ENCODE measurements around the gene ZMYND8.
"Not testable (repeated sequence)": the region's sequence is repeated elsewhere in the genome, so short reads cannot be mapped to it uniquely, and the experiment has no call there.

ZMYND8 gene

GRCh38 chr20:47195573-47195972, 160.9 kb downstream of the ZMYND8 start:
- H3K4me3 Mint-ChIP-seq = no peak overlapping the region
- no peak for DNase-seq (ENCODE audit: low spot score)
- H3K36me3 Mint-ChIP-seq (ENCODE audit: low read depth) = no peaks in the 10 kb centered on the region
- peaks cover 8% of the 10 kb centered on the region for H3K4me1 Mint-ChIP-seq (ENCODE audit: low read depth)
- no peaks in the 10 kb centered on the region for H3K27me3 Mint-ChIP-seq (ENCODE audit: low read depth)
- H3K27ac Mint-ChIP-seq = no peak overlapping the region
- no peaks in the 10 kb centered on the region for H3K9me3 Mint-ChIP-seq

GRCh38 chr20:47191956-47192355, 164.5 kb downstream of the ZMYND8 start:
- peaks cover 11% of the 10 kb centered on the region for H3K27me3 Mint-ChIP-seq (ENCODE audit: low read depth)
- H3K27ac Mint-ChIP-seq = no peak overlapping the region
- DNase-seq (ENCODE audit: low spot score) = no peak

GRCh38 chr20:47191074-47191673, 165.3 kb downstream of the ZMYND8 start:
- Mint-ChIP-seq H3K27ac (no peak overlapping the region), H3K4me3 (no peak overlapping the region), H3K36me3 (ENCODE audit: low read depth) (no peaks in the 10 kb centered on the region), H3K4me1 (ENCODE audit: low read depth) (peaks cover 6% of the 10 kb centered on the region), H3K27me3 (ENCODE audit: low read depth) (peaks cover 11% of the 10 kb centered on the region), H3K9me3 (no peaks in the 10 kb centered on the region)
- DNase-seq (ENCODE audit: low spot score) = no peak

More at GRCh38 chr20:47191956-47192355, 164.5 kb downstream of the ZMYND8 start:
- H3K4me1 Mint-ChIP-seq (ENCODE audit: low read depth) = peaks cover 11% of the 10 kb centered on the region
- H3K36me3 Mint-ChIP-seq (ENCODE audit: low read depth) = no peaks in the 10 kb centered on the region
- H3K4me3 Mint-ChIP-seq = no peak overlapping the region
- H3K9me3 Mint-ChIP-seq = no peaks in the 10 kb centered on the region

- H3K27ac Mint-ChIP-seq = no peak overlapping the region
- H3K9me3 Mint-ChIP-seq = no peaks in the 10 kb centered on the region
- no peaks in the 10 kb centered on the region for H3K36me3 Mint-ChIP-seq (ENCODE audit: low read depth)
- H3K4me1 Mint-ChIP-seq (ENCODE audit: low read depth) = peaks cover 10% of the 10 kb centered on the region
- DNase-seq (ENCODE audit: low spot score) = no peak
- H3K4me3 Mint-ChIP-seq = no peak overlapping the region
- peaks cover 11% of the 10 kb centered on the region for H3K27me3 Mint-ChIP-seq (ENCODE audit: low read depth)
Measured at GRCh38 chr20:47189060-47189459, 167.4 kb downstream of the ZMYND8 start.

GRCh38 chr20:47188540-47188939, 168.0 kb downstream of the ZMYND8 start:
- Mint-ChIP-seq H3K4me3 (peak overlapping the region; percentile 55), H3K27ac (peak overlapping the region; percentile 67), H3K27me3 (ENCODE audit: low read depth) (peaks cover 11% of the 10 kb centered on the region), H3K4me1 (ENCODE audit: low read depth) (peaks cover 10% of the 10 kb centered on the region), H3K36me3 (ENCODE audit: low read depth) (no peaks in the 10 kb centered on the region), H3K9me3 (no peaks in the 10 kb centered on the region)
- DNase-seq (ENCODE audit: low spot score) = no peak

GRCh38 chr20:47187450-47188195, 168.9 kb downstream of the ZMYND8 start:
- no peak overlapping the region for H3K27ac Mint-ChIP-seq
- DNase-seq (ENCODE audit: low spot score) = no peak

GRCh38 chr20:47183367-47183766, 173.1 kb downstream of the ZMYND8 start:
- Mint-ChIP-seq H3K36me3 (ENCODE audit: low read depth) (no peaks in the 10 kb centered on the region), H3K4me1 (ENCODE audit: low read depth) (peaks cover 7% of the 10 kb centered on the region), H3K4me3 (no peak overlapping the region), H3K9me3 (peaks cover 3% of the 10 kb centered on the region), H3K27me3 (ENCODE audit: low read depth) (peaks cover under 1% of the 10 kb centered on the region), H3K27ac (no peak overlapping the region)
- no peak for DNase-seq (ENCODE audit: low spot score)

More at GRCh38 chr20:47187450-47188195, 168.9 kb downstream of the ZMYND8 start:
- H3K36me3 Mint-ChIP-seq (ENCODE audit: low read depth) = no peaks in the 10 kb centered on the region
- peaks cover 11% of the 10 kb centered on the region for H3K27me3 Mint-ChIP-seq (ENCODE audit: low read depth)
- peaks cover 10% of the 10 kb centered on the region for H3K4me1 Mint-ChIP-seq (ENCODE audit: low read depth)
- H3K4me3 Mint-ChIP-seq = no peak overlapping the region
- H3K9me3 Mint-ChIP-seq = no peaks in the 10 kb centered on the region

- no peaks in the 10 kb centered on the region for H3K27me3 Mint-ChIP-seq (ENCODE audit: low read depth)
Measured at GRCh38 chr20:47181056-47181862, 175.2 kb downstream of the ZMYND8 start.

GRCh38 chr20:47179267-47179666, 177.2 kb downstream of the ZMYND8 start:
- Mint-ChIP-seq H3K36me3 (ENCODE audit: low read depth) (no peaks in the 10 kb centered on the region), H3K9me3 (peaks cover 3% of the 10 kb centered on the region), H3K27me3 (ENCODE audit: low read depth) (no peaks in the 10 kb centered on the region), H3K4me1 (ENCODE audit: low read depth) (no peaks in the 10 kb centered on the region), H3K4me3 (no peak overlapping the region), H3K27ac (no peak overlapping the region)
- DNase-seq (ENCODE audit: low spot score) = no peak

More at GRCh38 chr20:47181056-47181862, 175.2 kb downstream of the ZMYND8 start:
- Mint-ChIP-seq H3K9me3 (peaks cover 3% of the 10 kb centered on the region), H3K4me3 (no peak overlapping the region), H3K27ac (no peak overlapping the region), H3K4me1 (ENCODE audit: low read depth) (peaks cover 4% of the 10 kb centered on the region), H3K36me3 (ENCODE audit: low read depth) (no peaks in the 10 kb centered on the region)
- DNase-seq (ENCODE audit: low spot score) = peak; percentile 22

- Mint-ChIP-seq H3K27ac (no peak overlapping the region), H3K36me3 (ENCODE audit: low read depth) (no peaks in the 10 kb centered on the region), H3K27me3 (ENCODE audit: low read depth) (no peaks in the 10 kb centered on the region), H3K9me3 (peaks cover 3% of the 10 kb centered on the region), H3K4me3 (no peak overlapping the region), H3K4me1 (ENCODE audit: low read depth) (no peaks in the 10 kb centered on the region)
- no peak for DNase-seq (ENCODE audit: low spot score)
Measured at GRCh38 chr20:47178851-47179250, 177.6 kb downstream of the ZMYND8 start.

GRCh38 chr20:47178277-47178676, 178.2 kb downstream of the ZMYND8 start:
- Mint-ChIP-seq H3K36me3 (ENCODE audit: low read depth) (no peaks in the 10 kb centered on the region), H3K27ac (no peak overlapping the region), H3K4me1 (ENCODE audit: low read depth) (no peaks in the 10 kb centered on the region), H3K9me3 (peaks cover 3% of the 10 kb centered on the region), H3K27me3 (ENCODE audit: low read depth) (no peaks in the 10 kb centered on the region), H3K4me3 (no peak overlapping the region)
- no peak for DNase-seq (ENCODE audit: low spot score)

GRCh38 chr20:47176217-47176616, 180.3 kb downstream of the ZMYND8 start:
- DNase-seq (ENCODE audit: low spot score); H3K9me3 Mint-ChIP-seq; H3K4me1 Mint-ChIP-seq (ENCODE audit: low read depth); H3K36me3 Mint-ChIP-seq (ENCODE audit: low read depth); H3K27me3 Mint-ChIP-seq (ENCODE audit: low read depth); H3K4me3 Mint-ChIP-seq; H3K27ac Mint-ChIP-seq: not testable (repeated sequence)

- DNase-seq (ENCODE audit: low spot score) = no peak
- Mint-ChIP-seq H3K27ac (no peak overlapping the region), H3K4me1 (ENCODE audit: low read depth) (no peaks in the 10 kb centered on the region), H3K4me3 (no peak overlapping the region), H3K9me3 (no peaks in the 10 kb centered on the region), H3K36me3 (ENCODE audit: low read depth) (no peaks in the 10 kb centered on the region), H3K27me3 (ENCODE audit: low read depth) (peaks cover 8% of the 10 kb centered on the region)
Measured at GRCh38 chr20:47175493-47175892, 181.0 kb downstream of the ZMYND8 start.
